Astrocyte (in vitro differentiated cells and primary cell): ENCODE measurements around the gene ZNF497. TPM values are rescaled to one million over a fixed set of nuclear protein-coding genes. Genes with fewer than 3 reads are reported as not detected.

Experiments used
- DNase-seq: peaks from one replicate; pipeline ENCODE4 v3.0.0-alpha.2; 2010; ENCODE audit warnings: low read depth
- FAIRE-seq: peaks from 2 replicates; lab custom pipeline; 2011; peaks lifted over from hg19 to GRCh38; lab: Jason Lieb, UNC
- H2AFZ ChIP-seq: 2 replicates; pipeline ENCODE4 v1.6.0; 2012; ENCODE audit warnings: low read depth, low read length, inconsistent platforms
- H3K27ac ChIP-seq: 2 replicates; pipeline ENCODE4 v1.5.1; 2011; ENCODE audit warnings: low read depth, low read length, inconsistent platforms
- H3K27me3 ChIP-seq: 2 replicates; pipeline ENCODE4 v1.6.0; 2011; ENCODE audit warnings: low read length, inconsistent platforms; ENCODE audit not compliant: insufficient read depth
- H3K36me3 ChIP-seq: 2 replicates; pipeline ENCODE4 v1.5.1; 2011; ENCODE audit warnings: low read length, inconsistent platforms; ENCODE audit not compliant: insufficient read depth
- H3K4me1 ChIP-seq: 2 replicates; pipeline ENCODE4 v1.5.1; 2011; ENCODE audit warnings: low read length, inconsistent platforms; ENCODE audit not compliant: insufficient read depth
- H3K4me2 ChIP-seq: 2 replicates; pipeline ENCODE4 v1.6.0; 2012; ENCODE audit warnings: low read length, inconsistent platforms
- H3K4me3 ChIP-seq: 2 replicates; pipeline ENCODE4 v1.5.1; 2011; ENCODE audit warnings: low read depth, mild to moderate bottlenecking, low read length, inconsistent platforms; ENCODE audit not compliant: insufficient read depth
- H3K79me2 ChIP-seq: 2 replicates; pipeline ENCODE4 v1.6.0; 2012; ENCODE audit warnings: mild to moderate bottlenecking, low read length, inconsistent platforms; ENCODE audit not compliant: insufficient read depth
- H3K9ac ChIP-seq: 2 replicates; pipeline ENCODE4 v1.6.0; 2012; ENCODE audit warnings: mild to moderate bottlenecking, low read length, inconsistent platforms
- H3K9me3 ChIP-seq: 2 replicates; pipeline ENCODE4 v1.5.1; 2012; ENCODE audit warnings: low read depth, mild to moderate bottlenecking, low read length, inconsistent platforms; ENCODE audit not compliant: insufficient read depth
- H4K20me1 ChIP-seq: 2 replicates; pipeline ENCODE4 v1.6.0; 2012; ENCODE audit warnings: low read length, inconsistent platforms; ENCODE audit not compliant: insufficient read depth
- H3K27ac Mint-ChIP-seq: one replicate; pipeline ENCODE4 v1.8.0; 2021; ENCODE audit warnings: mild to moderate bottlenecking, mixed read lengths; ENCODE audit not compliant: unreplicated experiment
- H3K27me3 Mint-ChIP-seq: one replicate; pipeline ENCODE4 v1.8.0; 2021; ENCODE audit warnings: low read depth, mixed read lengths; ENCODE audit not compliant: unreplicated experiment
- H3K36me3 Mint-ChIP-seq: one replicate; pipeline ENCODE4 v1.8.0; 2021; ENCODE audit warnings: low read depth, mixed read lengths; ENCODE audit not compliant: unreplicated experiment
- H3K4me1 Mint-ChIP-seq: one replicate; pipeline ENCODE4 v1.8.0; 2021; ENCODE audit warnings: low read depth, mixed read lengths; ENCODE audit not compliant: unreplicated experiment
- H3K4me3 Mint-ChIP-seq: one replicate; pipeline ENCODE4 v1.8.0; 2021; ENCODE audit warnings: mild to moderate bottlenecking, moderate library complexity, mixed read lengths; ENCODE audit not compliant: unreplicated experiment
- H3K9me3 Mint-ChIP-seq: one replicate; pipeline ENCODE4 v1.8.0; 2021; ENCODE audit warnings: mild to moderate bottlenecking, mixed read lengths; ENCODE audit not compliant: unreplicated experiment
- CTCF ChIP-seq: IDR thresholded peaks from 2 replicates; pipeline ENCODE4 v1.5.1; 2011; ENCODE audit warnings: low read depth, mild to moderate bottlenecking, inconsistent platforms, low read length, moderate library complexity; ENCODE audit not compliant: insufficient read depth
- EZH2 ChIP-seq: IDR thresholded peaks from 2 replicates; pipeline ENCODE4 v1.6.1; 2012; ENCODE audit warnings: mild to moderate bottlenecking, low read length, inconsistent platforms; ENCODE audit not compliant: insufficient read depth
- total RNA-seq: library from RNA; stranded (reverse); gene quantifications from 2 replicates; pipeline ENCODE4 v1.2.1, GENCODE V29; 2021

The ZNF497 gene
- total RNA-seq, 1 donor from 2014 or later: 0.43 TPM

GRCh38 chr19:58395979-58396627, 33.6 kb upstream of the ZNF497 start:
- DNase-seq (no peak), FAIRE-seq (no peak)
- Mint-ChIP-seq H3K27me3 (no peaks in the 10 kb centered on the region), H3K36me3 (peaks cover 21% of the 10 kb centered on the region), H3K27ac (no peak overlapping the region), H3K9me3 (no peaks in the 10 kb centered on the region), H3K4me3 (peak overlapping the region; percentile 35), H3K4me1 (peaks cover 3% of the 10 kb centered on the region)
- Histone ChIP-seq H2AFZ (no peak overlapping the region), H3K27ac (no peak overlapping the region), H3K79me2 (peaks cover 15% of the 10 kb centered on the region), H3K27me3 (no peaks in the 10 kb centered on the region), H3K4me2 (peak overlapping the region; percentile 73), H3K4me3 (no peak overlapping the region), H3K9me3 (no peaks in the 10 kb centered on the region), H4K20me1 (peaks cover 46% of the 10 kb centered on the region), H3K4me1 (peaks cover 14% of the 10 kb centered on the region), H3K36me3 (peaks cover 20% of the 10 kb centered on the region), H3K9ac (no peak overlapping the region)
- TF ChIP-seq CTCF: no peak
- no peak for TF ChIP-seq EZH2

DNA sequence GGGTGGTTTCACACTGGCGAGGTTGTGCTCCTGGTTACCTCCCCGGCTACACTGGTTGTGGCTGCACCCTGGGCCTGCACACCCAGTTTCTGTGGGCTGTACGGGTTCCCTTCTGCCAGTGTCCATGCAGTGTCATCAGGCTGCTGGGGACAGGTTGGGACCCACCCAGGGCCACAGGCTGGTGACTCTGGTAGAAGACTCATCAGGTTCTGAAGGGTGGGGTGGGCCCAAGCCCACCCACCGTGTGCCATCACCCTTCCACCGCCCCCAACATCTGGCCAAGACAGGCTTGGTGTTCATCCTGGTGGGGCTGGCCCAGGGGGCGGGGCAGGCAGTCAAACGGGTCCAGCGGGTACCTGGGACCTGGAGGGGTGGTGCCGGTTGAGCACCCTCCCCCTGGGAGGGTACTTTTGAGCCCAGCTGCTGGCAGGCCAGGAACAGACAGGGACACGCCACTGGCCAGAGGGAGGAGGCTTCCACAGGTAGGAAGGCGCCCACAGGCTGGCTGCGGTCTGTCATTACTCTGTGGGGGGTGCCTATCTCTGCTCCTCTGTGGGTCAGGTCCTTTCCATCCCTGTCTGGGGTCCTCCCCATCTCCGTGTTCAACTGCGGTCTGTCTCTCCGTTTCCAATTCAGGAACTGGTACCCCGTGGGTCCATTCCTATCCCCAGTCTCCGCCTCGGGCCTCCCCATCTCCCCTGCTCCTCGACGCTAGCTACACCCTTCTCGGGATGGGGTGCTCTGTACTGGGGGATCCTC, 32.8 kb upstream of the ZNF497 start, which contains the start of gene RNF225:
Gene RNF225, plus strand, starts transcription at position 437 of the 759 bp plus-strand sequence. CDS start 434 bp downstream, outside the sequence.
- Mint-ChIP-seq H3K27me3 (no peaks in the 10 kb centered on the region), H3K4me3 (peak within 1 kb of the TSS; percentile 66), H3K9me3 (no peaks in the 10 kb centered on the region), H3K4me1 (peaks cover 5% of the 10 kb centered on the region), H3K27ac (no peak within 1 kb of the TSS), H3K36me3 (peaks cover 21% of the 10 kb centered on the region)
- H3K4me3 ChIP-seq: no peak within 1 kb of the TSS
- no peaks in the 10 kb centered on the region for H3K9me3 ChIP-seq
- no peak within 1 kb of the TSS for H2AFZ ChIP-seq
- FAIRE-seq (no peak), DNase-seq (no peak)
- no peaks in the 10 kb centered on the region for H3K27me3 ChIP-seq
- H3K36me3 ChIP-seq: peaks cover 25% of the 10 kb centered on the region
- TF ChIP-seq EZH2: no peak
- TF ChIP-seq CTCF: no peak
- H3K4me1 ChIP-seq: peaks cover 8% of the 10 kb centered on the region
- H4K20me1 ChIP-seq: peaks cover 53% of the 10 kb centered on the region
- H3K4me2 ChIP-seq: peak within 1 kb of the TSS; percentile 73
- H3K9ac ChIP-seq: no peak within 1 kb of the TSS
- peaks cover 22% of the 10 kb centered on the region for H3K79me2 ChIP-seq
- H3K27ac ChIP-seq: no peak within 1 kb of the TSS
